ENCODE measurements around the gene RHBG. TPM values are rescaled to one million over a fixed set of nuclear protein-coding genes. Genes with fewer than 3 reads are reported as not detected.

Gene RHBG
- total and polyA plus RNA-seq, 10 donors, result 0.05 to 1.4 (median 0.38) TPM; not detected in 5

DNA sequence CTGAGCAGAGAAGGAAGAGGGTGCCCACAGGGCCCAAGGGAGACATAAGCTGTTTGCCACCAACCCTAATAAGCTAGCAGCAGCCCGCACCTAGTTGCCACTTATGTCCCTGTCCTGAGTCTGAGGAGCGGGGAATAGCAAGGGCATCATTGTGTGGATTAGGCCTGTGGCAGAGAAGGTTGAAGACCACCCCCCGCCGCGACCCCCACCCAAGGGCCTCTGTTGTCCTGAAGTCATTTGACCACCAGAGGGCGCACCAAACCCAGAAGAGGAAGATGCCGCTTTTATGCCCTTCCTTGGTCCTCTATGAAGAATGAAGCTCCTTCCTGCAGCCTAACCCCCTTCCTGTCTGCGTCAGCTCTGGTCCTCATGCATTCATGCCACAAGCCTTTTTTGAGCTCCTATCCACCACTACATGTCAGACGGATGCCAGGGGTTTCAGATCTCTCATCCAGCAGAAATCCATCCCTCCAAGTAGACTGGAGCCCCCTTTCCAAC is 16.6 kb downstream of the RHBG start:
- peaks cover 0 to 27% (median 13%) of the 10 kb centered on the region in 6 donors for H3K4me1 ChIP-seq
- H3K36me3 ChIP-seq, result no peaks in the 10 kb centered on the region
- no peak overlapping the region for H3K4me3 ChIP-seq
- H3K9me3 ChIP-seq, result no peaks in the 10 kb centered on the region
- TF ChIP-seq POLR2AphosphoS5 (IDR thresholded peaks at IDR 0.05) (no peak), POLR2A (IDR thresholded peaks at IDR 0.05) (no peak), CTCF (IDR thresholded peaks at IDR 0.05 in 8 of 11, conservative IDR thresholded peaks at IDR 0.05 in 3 of 11) (peak; percentile 72 to 92 (median 88))
- intact Hi-C loops (cut with DNase I; ENCODE audit: low total_unique reads), result loop anchor here (2.0 to 5.0 kb wide), 2 partner anchors 61 to 227 kb away; no protein-coding TSS in a partner anchor
- peaks cover 0 to 54% (median 24%) of the 10 kb centered on the region in 7 donors for H3K27me3 ChIP-seq (replicated peaks in 1 of 7)
- DNase-seq, result peak; percentile 84
- 8 to 11% (median 8%) methylated on average over 8 to 9 of the region's 9 CpGs for WGBS, 5 donors
- H3K27ac ChIP-seq, result no peak overlapping the region

DNA sequence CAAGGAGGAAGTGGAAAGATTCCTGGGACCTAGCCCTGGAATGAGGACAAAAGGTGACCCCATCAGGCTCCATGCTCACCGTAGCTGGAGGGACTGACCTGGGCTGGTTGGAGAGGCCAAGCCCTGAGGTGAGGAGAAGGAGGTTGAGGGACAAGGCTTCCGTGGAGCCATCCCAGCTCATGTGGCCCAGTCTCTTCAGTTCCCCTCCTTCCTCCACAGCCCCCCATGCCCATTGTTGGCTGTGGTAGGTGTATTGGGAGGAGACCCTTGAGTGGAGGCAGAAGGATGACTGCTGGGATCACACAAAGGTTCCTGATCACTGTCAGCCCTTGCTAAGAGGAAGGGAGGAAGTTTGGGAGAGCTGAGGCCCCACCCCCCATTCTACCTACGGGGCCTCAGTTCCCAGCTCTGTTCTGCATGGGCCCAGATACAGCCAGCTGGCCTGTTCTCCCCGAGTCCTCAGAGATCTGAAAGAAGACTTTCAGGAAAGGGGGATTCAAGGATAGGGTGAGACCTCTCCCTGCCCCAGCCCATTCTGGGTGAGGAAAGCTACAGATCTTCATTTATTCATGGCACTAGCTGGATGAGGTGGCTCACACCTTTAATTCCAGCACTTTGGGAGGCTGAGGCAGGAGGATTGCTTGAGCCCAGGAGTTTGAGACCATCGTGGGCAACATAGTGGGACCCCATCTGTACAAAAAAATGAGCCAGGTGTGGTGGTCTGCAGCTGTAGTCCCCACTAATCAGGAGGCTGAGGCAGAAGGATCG is 17.3 kb downstream of the RHBG start:
- Histone ChIP-seq H3K36me3 (no peaks in the 10 kb centered on the region), H3K4me3 (no peak overlapping the region), H3K4me1 (peaks cover 0 to 27% (median 13%) of the 10 kb centered on the region in 6 donors), H3K27ac (no peak overlapping the region), H3K9me3 (no peaks in the 10 kb centered on the region), H3K27me3 (replicated peaks in 1 of 7) (peaks cover 0 to 61% (median 24%) of the 10 kb centered on the region in 7 donors)
- no peak for TF ChIP-seq POLR2A (IDR thresholded peaks at IDR 0.05)
- no peak for TF ChIP-seq CTCF (IDR thresholded peaks at IDR 0.05 in 8 of 11, conservative IDR thresholded peaks at IDR 0.05 in 3 of 11)
- TF ChIP-seq POLR2AphosphoS5 (IDR thresholded peaks at IDR 0.05), result no peak
- DNase-seq, result no peak
- WGBS, 5 donors, result 85 to 93% (median 91%) methylated on average over 6 of the region's 6 CpGs
- intact Hi-C loops (cut with DNase I; ENCODE audit: low total_unique reads), result loop anchor here (5.0 kb wide), 1 partner anchor 226 kb away; no protein-coding TSS in a partner anchor

GRCh38 chr1:156386949-156387869 is 18.2 kb downstream of the RHBG start:
- TF ChIP-seq POLR2AphosphoS5 (IDR thresholded peaks at IDR 0.05) (no peak), CTCF (IDR thresholded peaks at IDR 0.05 in 8 of 11, conservative IDR thresholded peaks at IDR 0.05 in 3 of 11) (no peak), POLR2A (IDR thresholded peaks at IDR 0.05) (no peak)
- no peak overlapping the region for H3K4me3 ChIP-seq
- peaks cover 0 to 27% (median 13%) of the 10 kb centered on the region in 6 donors for H3K4me1 ChIP-seq
- intact Hi-C loops (cut with DNase I; ENCODE audit: low total_unique reads), result loop anchor here (5.0 kb wide), 1 partner anchor 225 kb away; no protein-coding TSS in a partner anchor
- peaks cover 0 to 69% (median 24%) of the 10 kb centered on the region in 7 donors for H3K27me3 ChIP-seq (replicated peaks in 1 of 7)
- H3K36me3 ChIP-seq, result no peaks in the 10 kb centered on the region
- no peak for DNase-seq
- 74 to 90% (median 88%) methylated on average over 8 of the region's 8 CpGs for WGBS, 5 donors
- H3K9me3 ChIP-seq, result no peaks in the 10 kb centered on the region
- H3K27ac ChIP-seq, result no peak overlapping the region
